GM12801 (cell line): ENCODE data around the gene OR1J1.

Experiments used
- CTCF ChIP-seq: IDR thresholded peaks from one replicate; pipeline ENCODE4 v1.5.1; 2011; ENCODE audit warnings: control low read depth; ENCODE audit not compliant: insufficient read length; ENCODE audit errors: extremely low read depth

Gene OR1J1

GRCh38 chr9:122506964-122507363 lies 29.2 kb upstream of the OR1J1 start:
- no peak for TF ChIP-seq CTCF

DNA sequence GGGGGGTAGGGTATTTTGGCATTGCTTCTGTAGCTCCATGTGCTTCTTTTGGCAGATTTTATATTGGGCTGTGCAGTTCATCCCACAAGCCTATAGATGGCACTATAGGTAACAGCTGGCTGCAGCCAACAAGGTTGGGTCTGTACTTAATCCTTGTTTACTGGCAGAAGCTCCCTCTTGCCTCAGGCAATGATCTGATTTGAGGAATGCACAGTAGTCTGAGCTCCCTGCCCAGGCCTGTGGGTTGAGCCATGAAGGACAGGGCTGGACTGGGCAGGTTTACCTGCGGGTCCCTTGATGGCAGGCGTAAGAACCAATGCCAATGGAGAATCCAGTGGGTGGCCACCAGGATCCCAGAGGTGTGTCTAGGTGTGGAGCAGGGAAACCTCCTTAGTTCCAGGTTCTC lies 21.2 kb upstream of the OR1J1 start:
- TF ChIP-seq CTCF, result no peak

DNA sequence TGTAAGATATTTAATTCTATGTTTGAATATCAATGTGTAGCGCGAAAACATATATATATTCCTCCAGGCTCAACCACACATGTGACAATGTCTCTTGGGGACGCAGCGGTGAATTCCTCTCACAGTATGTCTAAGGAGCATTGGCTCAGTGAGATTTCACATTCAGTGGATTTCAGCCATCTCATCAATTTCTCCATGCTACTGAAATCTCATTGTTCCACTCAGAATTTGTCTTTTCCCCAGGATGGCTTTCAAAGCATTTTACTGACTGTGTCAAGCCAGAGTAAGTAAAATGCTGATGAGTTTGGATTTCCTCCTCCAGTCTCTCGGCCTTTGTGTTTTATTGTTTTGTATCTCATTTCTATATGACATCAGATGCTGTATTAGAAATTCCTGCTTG lies 1.3 kb upstream of the OR1J1 start:
- no peak for TF ChIP-seq CTCF

DNA sequence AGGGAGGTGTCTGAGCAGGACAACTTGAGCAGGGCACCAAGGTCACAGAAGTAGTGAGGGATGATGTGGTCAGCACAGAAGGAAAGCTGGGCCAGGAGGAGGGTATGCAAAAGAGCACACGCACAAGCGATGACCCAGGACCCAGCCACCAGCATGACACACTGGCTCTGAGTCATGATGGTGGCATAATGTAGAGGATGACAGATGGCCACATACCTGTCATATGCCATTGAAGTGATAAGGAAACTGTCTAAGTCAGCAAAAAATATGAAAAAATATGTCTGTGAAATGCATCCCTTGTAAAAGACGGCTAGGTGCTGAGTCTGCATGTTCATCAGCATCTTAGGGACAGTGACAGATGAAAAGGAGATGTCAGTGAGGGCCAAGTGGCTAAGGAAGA lies 380 bp downstream of the OR1J1 start:
- no peak for TF ChIP-seq CTCF

GRCh38 chr9:122475717-122476116 lies 2.0 kb downstream of the OR1J1 start:
- no peak for TF ChIP-seq CTCF

DNA sequence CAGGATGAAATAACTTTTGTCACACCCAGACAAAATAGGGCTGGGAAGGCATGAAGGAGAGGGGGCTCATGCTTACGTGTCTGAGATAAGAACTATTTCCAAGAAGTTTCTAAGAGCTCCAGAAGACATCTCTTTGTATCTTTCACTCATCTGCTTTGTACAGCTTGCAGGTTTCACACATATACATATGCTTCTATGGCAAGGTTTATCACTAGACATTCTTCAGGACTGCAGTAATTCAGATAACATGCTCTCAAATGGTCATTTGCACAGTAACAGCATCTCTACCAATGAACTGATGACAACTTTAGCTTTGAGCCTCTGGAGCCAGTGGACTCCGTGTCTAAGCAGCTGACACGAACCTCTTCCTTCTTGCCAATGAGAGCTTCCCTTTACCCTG lies 3.2 kb downstream of the OR1J1 start:
- TF ChIP-seq CTCF, result no peak

DNA sequence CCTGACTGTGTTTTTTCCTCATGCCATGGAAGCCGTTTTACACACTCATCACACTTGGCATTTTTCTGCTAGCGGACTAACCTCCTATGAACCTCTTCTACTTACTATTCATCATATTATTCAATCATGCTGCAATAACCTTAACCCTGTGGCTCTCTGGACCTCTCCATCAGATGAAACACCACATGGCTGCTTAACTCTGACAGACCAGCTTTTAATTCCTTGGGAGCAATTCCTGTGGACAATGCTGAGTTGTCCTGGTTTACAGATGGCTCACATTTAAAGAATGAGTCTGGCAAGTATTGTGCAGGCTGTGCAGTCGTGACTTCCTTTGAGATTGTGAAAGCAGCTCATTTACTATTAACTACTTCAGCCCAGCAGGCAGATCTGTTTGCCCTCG lies 9.0 kb downstream of the OR1J1 start:
- TF ChIP-seq CTCF, result no peak

DNA sequence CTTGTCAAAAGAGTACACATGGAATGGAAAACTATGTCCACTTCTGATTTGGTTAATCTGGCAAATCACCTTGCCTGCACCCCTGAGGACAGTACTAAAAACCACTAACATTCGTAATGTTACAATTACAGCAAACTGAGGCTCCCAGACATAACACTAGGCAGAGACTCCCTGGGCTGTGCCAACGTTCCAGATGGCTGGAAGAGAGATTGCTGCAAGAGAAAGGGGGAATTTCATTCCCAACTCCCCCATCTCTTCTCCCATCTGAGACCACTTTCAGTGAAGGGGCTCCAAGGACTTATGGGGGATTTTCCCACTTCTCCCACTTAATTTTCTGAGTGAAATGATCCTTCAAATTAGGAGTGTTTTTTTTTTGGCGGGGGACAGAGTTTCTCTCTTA lies 11.3 kb downstream of the OR1J1 start:
- TF ChIP-seq CTCF, result no peak
